Mesenchymal stem cell (in vitro differentiated cells and primary cell): ENCODE data around the gene TRMT13.

Experiments
- DNase-seq: peaks from one replicate; pipeline ENCODE4 v3.0.0-alpha.2; 2013
- H2AFZ ChIP-seq: one replicate; pipeline ENCODE4 v1.6.1; 2013; ENCODE audit warnings: low read depth, mild to moderate bottlenecking, control low read depth, inconsistent platforms, low read length, moderate library complexity
- H2AK5ac ChIP-seq: 2 replicates; pipeline ENCODE4 v1.6.1; 2013; ENCODE audit warnings: low read length, moderate library complexity, mild to moderate bottlenecking, inconsistent platforms; ENCODE audit not compliant: severe bottlenecking
- H2BK120ac ChIP-seq: one replicate; pipeline ENCODE4 v1.6.1; 2013; ENCODE audit warnings: low read depth, mild to moderate bottlenecking, inconsistent platforms, low read length, moderate library complexity
- H2BK12ac ChIP-seq, 2 experiments: one replicate each; pipeline ENCODE4 v1.6.1; 2013; ENCODE audit warnings: inconsistent platforms in 2 of 2, low read length in 2 of 2, mild to moderate bottlenecking in 2 of 2, moderate library complexity in 2 of 2, control low read depth in 1 of 2
- H2BK15ac ChIP-seq: one replicate; pipeline ENCODE4 v1.6.1; 2013; ENCODE audit warnings: mild to moderate bottlenecking, low read depth, inconsistent platforms; ENCODE audit not compliant: poor library complexity, severe bottlenecking
- H2BK5ac ChIP-seq: 2 replicates; pipeline ENCODE4 v1.6.1; 2013; ENCODE audit warnings: low read depth, mild to moderate bottlenecking, low read length, control low read depth, inconsistent platforms; ENCODE audit not compliant: poor library complexity, severe bottlenecking
- H3K14ac ChIP-seq, 2 experiments: one replicate each; pipeline ENCODE4 v1.6.1; 2013; ENCODE audit warnings: inconsistent platforms in 2 of 2, low read length in 2 of 2, control low read depth in 1 of 2, mild to moderate bottlenecking in 1 of 2, moderate library complexity in 1 of 2
- H3K18ac ChIP-seq, 2 experiments: one replicate each; pipeline ENCODE4 v1.6.1; 2013; ENCODE audit warnings: inconsistent platforms in 2 of 2, low read length in 2 of 2, control low read depth in 1 of 2, low read depth in 1 of 2, mild to moderate bottlenecking in 1 of 2
- H3K23ac ChIP-seq, 2 experiments: one replicate each; pipeline ENCODE4 v1.6.1; 2013; ENCODE audit warnings: inconsistent platforms in 2 of 2, low read length in 2 of 2, mild to moderate bottlenecking in 2 of 2, moderate library complexity in 2 of 2, control low read depth in 1 of 2
- H3K27ac ChIP-seq: 2 replicates; pipeline ENCODE4 v1.5.1; 2013; ENCODE audit warnings: mild to moderate bottlenecking, moderate library complexity, low read length, control low read depth, inconsistent platforms; ENCODE audit not compliant: poor library complexity, severe bottlenecking
- H3K27me3 ChIP-seq, 2 experiments: 2 replicates each; pipeline versions ENCODE4 v1.6.1 to v1.7.0; 2013; ENCODE audit warnings: low read length in 2 of 2, mild to moderate bottlenecking in 2 of 2, moderate library complexity in 2 of 2, control low read depth in 1 of 2, inconsistent platforms in 1 of 2; ENCODE audit not compliant: control insufficient read depth in 1 of 2, insufficient read depth in 1 of 2
- H3K36me3 ChIP-seq, 2 experiments: 2 replicates each; pipeline versions ENCODE4 v1.6.1 to v1.7.0; 2013; ENCODE audit warnings: low read length in 2 of 2, control low read depth in 1 of 2, inconsistent platforms in 1 of 2, low read depth in 1 of 2, mild to moderate bottlenecking in 1 of 2; ENCODE audit not compliant: insufficient read depth in 2 of 2, control insufficient read depth in 1 of 2
- H3K4ac ChIP-seq, 2 experiments: one replicate each; pipeline ENCODE4 v1.6.1; 2013; ENCODE audit warnings: inconsistent platforms in 2 of 2, low read length in 2 of 2, mild to moderate bottlenecking in 2 of 2, moderate library complexity in 2 of 2, control low read depth in 1 of 2, low read depth in 1 of 2
- H3K4me1 ChIP-seq: 2 replicates; pipeline ENCODE4 v1.6.1; 2013; ENCODE audit warnings: low read depth, low read length, control low read depth; ENCODE audit not compliant: control insufficient read depth, insufficient read depth
- H3K4me2 ChIP-seq: 2 replicates; pipeline ENCODE4 v1.6.1; 2013; ENCODE audit warnings: low read length, mild to moderate bottlenecking, inconsistent platforms; ENCODE audit not compliant: poor library complexity, severe bottlenecking
- H3K4me3 ChIP-seq, 2 experiments: 2 replicates each; pipeline versions ENCODE4 v1.5.1 to v1.7.0; 2013; ENCODE audit warnings: low read length in 2 of 2, mild to moderate bottlenecking in 2 of 2, control low read depth in 1 of 2, low read depth in 1 of 2; ENCODE audit not compliant: insufficient read depth in 1 of 2
- H3K79me1 ChIP-seq: replicated peaks from 2 replicates; pipeline ENCODE4 v1.6.1; 2013; ENCODE audit warnings: mild to moderate bottlenecking, control low read depth, low read length, inconsistent platforms; ENCODE audit not compliant: poor library complexity, severe bottlenecking
- H3K9ac ChIP-seq: 2 replicates; pipeline ENCODE4 v1.7.0; 2013; ENCODE audit warnings: mild to moderate bottlenecking, low read length, moderate library complexity
- H3K9me3 ChIP-seq: 2 replicates; pipeline ENCODE4 v1.7.0; 2013; ENCODE audit warnings: mild to moderate bottlenecking, low read length; ENCODE audit not compliant: control insufficient read depth
- H4K8ac ChIP-seq: one replicate; pipeline ENCODE4 v1.6.1; 2013; ENCODE audit warnings: inconsistent platforms, mild to moderate bottlenecking, low read length, moderate library complexity
- H4K91ac ChIP-seq: one replicate; pipeline ENCODE4 v1.6.1; 2013; ENCODE audit warnings: mild to moderate bottlenecking, low read length, inconsistent platforms
- WGBS: methylation state at CpG from one replicate; pipeline ENCODE4 v1.1.7; 2013; ENCODE audit warnings: mixed read lengths; 5-methylcytosine and 5-hydroxymethylcytosine counted together

Gene TRMT13

DNA sequence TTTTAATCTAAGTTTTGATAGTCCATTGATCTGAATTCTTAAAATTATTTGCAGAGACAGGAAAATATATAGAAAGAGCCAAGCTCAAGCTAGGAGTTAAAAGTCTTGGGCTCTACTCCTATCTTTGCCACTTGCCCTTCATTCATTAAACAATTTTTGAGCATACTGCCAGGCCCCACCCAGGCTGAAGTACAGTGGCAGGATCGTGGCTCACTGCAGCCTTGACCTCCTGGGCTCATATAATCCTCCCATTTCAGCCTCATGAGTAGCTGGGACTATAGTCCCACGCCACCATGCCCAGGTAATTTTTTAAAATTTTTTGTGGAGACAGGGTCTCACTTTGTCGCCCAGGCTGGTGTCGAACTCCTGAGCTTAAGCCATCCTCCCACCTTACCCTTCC lies 8.2 kb downstream of the TRMT13 start:
- Histone ChIP-seq H3K4me1 (no peaks in the 10 kb centered on the region), H3K9me3 (no peaks in the 10 kb centered on the region), H3K4me2 (no peak overlapping the region), H2BK12ac (no peak overlapping the region), H2BK5ac (no peak overlapping the region), H4K91ac (no peak overlapping the region), H2BK15ac (no peak overlapping the region), H3K23ac (no peak overlapping the region), H3K79me1 (peaks cover 3% of the 10 kb centered on the region), H3K4me3 (no peak overlapping the region), H4K8ac (no peak overlapping the region), H3K27me3 (no peaks in the 10 kb centered on the region), H3K9ac (no peak overlapping the region), H3K36me3 (peaks cover 13 to 95% of the 10 kb centered on the region in 2 experiments), H3K4ac (no peak overlapping the region), H2BK120ac (no peak overlapping the region), H3K14ac (no peak overlapping the region), H2AK5ac (no peak overlapping the region), H2AFZ (no peak overlapping the region), H3K27ac (no peak overlapping the region), H3K18ac (no peak overlapping the region)
- no peak for DNase-seq
- 96% methylated on average over 3 of the region's 4 CpGs for WGBS

DNA sequence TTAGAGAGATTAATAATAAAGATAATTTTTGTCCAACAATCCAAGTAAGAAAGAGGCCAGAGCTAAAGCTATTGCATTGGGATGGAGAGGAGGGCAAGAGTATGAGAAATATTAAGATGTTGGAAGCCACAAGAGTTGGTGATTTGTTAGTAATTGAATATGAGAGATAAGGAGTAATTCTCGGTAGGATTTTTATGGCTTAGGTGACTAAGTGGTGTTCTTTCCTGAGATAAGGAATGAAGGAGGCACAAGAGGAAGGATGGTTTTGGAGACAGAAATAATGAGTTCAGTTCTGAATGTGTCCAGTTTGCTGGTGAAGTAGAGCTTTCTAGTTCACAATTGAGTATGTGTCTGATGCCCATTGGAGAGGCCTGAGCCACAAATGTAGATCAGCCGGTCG lies 9.4 kb downstream of the TRMT13 start:
- 94% methylated on average over 3 of the region's 3 CpGs for WGBS
- H2BK120ac ChIP-seq = no peak overlapping the region

DNA sequence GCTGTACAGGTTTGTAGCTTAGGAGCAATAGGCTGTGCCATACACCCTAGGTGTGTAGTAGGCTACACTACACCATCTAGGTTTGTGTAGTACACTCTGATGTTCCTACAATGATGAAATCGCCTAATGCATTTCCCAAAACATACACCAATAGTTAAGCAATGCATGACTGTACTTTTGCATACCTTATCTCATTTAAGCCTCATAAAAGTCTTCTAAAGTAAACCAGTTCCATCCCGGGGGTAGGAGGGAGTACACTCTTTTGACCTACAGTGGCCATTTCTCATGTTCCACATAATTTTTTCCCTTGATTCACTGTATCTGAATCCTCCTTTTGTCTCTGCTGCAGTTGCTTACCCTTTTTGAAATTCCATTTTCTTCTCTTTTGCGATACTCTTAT lies 12.2 kb downstream of the TRMT13 start:
- DNase-seq = no peak
- no peak overlapping the region for H2BK12ac ChIP-seq
- H2BK5ac ChIP-seq = no peak overlapping the region
- H3K23ac ChIP-seq = no peak overlapping the region
- no peaks in the 10 kb centered on the region for H3K9me3 ChIP-seq
- no peak overlapping the region for H3K18ac ChIP-seq
- no peak overlapping the region for H3K14ac ChIP-seq
- no peak overlapping the region for H3K4me2 ChIP-seq
- H2BK120ac ChIP-seq = no peak overlapping the region
- H3K4me1 ChIP-seq = no peaks in the 10 kb centered on the region
- 95% methylated on average over 3 of the region's 3 CpGs for WGBS
- no peak overlapping the region for H3K4ac ChIP-seq
- no peaks in the 10 kb centered on the region for H3K27me3 ChIP-seq
- peaks cover 12 to 92% of the 10 kb centered on the region in 2 experiments for H3K36me3 ChIP-seq
- no peak overlapping the region for H4K91ac ChIP-seq
- H2AFZ ChIP-seq = no peak overlapping the region
- H3K27ac ChIP-seq = no peak overlapping the region
- peaks cover 3% of the 10 kb centered on the region for H3K79me1 ChIP-seq
- H4K8ac ChIP-seq = no peak overlapping the region
- H2AK5ac ChIP-seq = no peak overlapping the region
- no peak overlapping the region for H3K4me3 ChIP-seq
- no peak overlapping the region for H2BK15ac ChIP-seq
- H3K9ac ChIP-seq = no peak overlapping the region

More for the DNA sequence above, 9.4 kb downstream of the TRMT13 start:
- H3K4me2 ChIP-seq = no peak overlapping the region
- H3K4ac ChIP-seq = no peak overlapping the region
- no peak overlapping the region for H4K8ac ChIP-seq
- no peaks in the 10 kb centered on the region for H3K9me3 ChIP-seq
- H3K4me3 ChIP-seq = no peak overlapping the region
- H3K18ac ChIP-seq = no peak overlapping the region
- no peak for DNase-seq
- H3K4me1 ChIP-seq = no peaks in the 10 kb centered on the region
- no peak overlapping the region for H2AK5ac ChIP-seq
- peaks cover 12 to 98% of the 10 kb centered on the region in 2 experiments for H3K36me3 ChIP-seq
- H2BK12ac ChIP-seq = no peak overlapping the region
- peaks cover 3% of the 10 kb centered on the region for H3K79me1 ChIP-seq
- H2BK5ac ChIP-seq = no peak overlapping the region
- H3K9ac ChIP-seq = no peak overlapping the region
- no peak overlapping the region for H4K91ac ChIP-seq
- no peak overlapping the region for H3K27ac ChIP-seq
- no peak overlapping the region for H3K23ac ChIP-seq
- H2AFZ ChIP-seq = no peak overlapping the region
- no peak overlapping the region for H2BK15ac ChIP-seq
- no peak overlapping the region for H3K14ac ChIP-seq
- no peaks in the 10 kb centered on the region for H3K27me3 ChIP-seq

DNA sequence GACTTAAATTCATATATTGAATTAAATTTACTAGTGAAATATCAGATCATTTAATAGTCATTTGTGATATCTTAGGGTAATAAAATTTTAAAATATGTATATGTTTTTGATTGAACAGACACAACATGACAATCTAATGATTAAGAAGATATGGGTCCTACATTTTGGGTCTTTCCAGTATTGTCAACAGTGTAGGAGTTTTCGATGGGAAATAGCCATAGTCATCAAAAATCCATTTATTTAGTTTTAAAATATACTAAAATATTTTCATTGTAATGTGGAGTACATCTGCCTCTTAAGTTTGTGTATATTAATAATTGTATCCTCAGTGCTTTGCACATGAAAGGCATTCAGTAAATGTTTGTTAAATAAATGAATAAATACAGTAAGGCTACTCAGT lies 14.0 kb downstream of the TRMT13 start:
- Histone ChIP-seq H4K91ac (no peak overlapping the region), H2BK15ac (no peak overlapping the region)
- no peak for DNase-seq

More for the DNA sequence above, 14.0 kb downstream of the TRMT13 start:
- H4K8ac ChIP-seq = no peak overlapping the region
- H3K23ac ChIP-seq = no peak overlapping the region
- H2AK5ac ChIP-seq = no peak overlapping the region
- H3K79me1 ChIP-seq = peaks cover 3% of the 10 kb centered on the region
- H3K4ac ChIP-seq = no peak overlapping the region
- H3K4me3 ChIP-seq = no peak overlapping the region
- WGBS = no CpG with 5 or more reads among the region's 1 CpG
- no peak overlapping the region for H2BK120ac ChIP-seq
- H3K9me3 ChIP-seq = no peaks in the 10 kb centered on the region
- no peak overlapping the region for H3K9ac ChIP-seq
- H3K14ac ChIP-seq = no peak overlapping the region
- H3K36me3 ChIP-seq = peaks cover 7 to 85% of the 10 kb centered on the region in 2 experiments
- no peak overlapping the region for H3K27ac ChIP-seq
- no peak overlapping the region for H2BK5ac ChIP-seq
- no peaks in the 10 kb centered on the region for H3K27me3 ChIP-seq
- no peaks in the 10 kb centered on the region for H3K4me1 ChIP-seq
- H2BK12ac ChIP-seq = no peak overlapping the region
- no peak overlapping the region for H2AFZ ChIP-seq
- no peak overlapping the region for H3K4me2 ChIP-seq
- no peak overlapping the region for H3K18ac ChIP-seq
